HG03558 (cell line): ENCODE data around the gene MYOCD.

Experiments used
- ATAC-seq: cut with Tn5 transposase; IDR thresholded peaks from one replicate; pipeline ENCODE4 v1.9.1; 2021; ENCODE audit warnings: moderate number of reproducible peaks; ENCODE audit not compliant: unreplicated experiment; ENCODE audit errors: extremely low read depth

Gene MYOCD

GRCh38 chr17:12640364-12640763 is 25.3 kb upstream of the MYOCD start:
- ATAC-seq, result no peak

DNA sequence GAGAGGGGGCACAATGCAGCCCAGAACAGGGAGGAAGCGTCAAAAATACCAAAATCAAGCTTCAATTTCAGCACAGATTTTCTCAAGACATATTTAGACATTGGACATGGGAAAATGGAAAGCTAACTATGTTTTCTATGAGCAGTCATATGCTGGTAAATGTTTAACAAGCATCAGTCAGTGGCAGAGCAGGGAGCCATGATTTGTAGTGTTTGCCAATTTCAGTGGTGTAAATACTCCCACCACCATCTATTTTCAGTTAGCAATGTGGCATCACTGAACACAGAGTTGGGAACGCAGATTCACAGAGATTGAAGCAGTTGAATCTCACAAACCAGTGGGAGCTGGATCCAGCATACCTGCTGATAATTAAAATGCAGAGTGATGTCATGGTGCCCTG is 24.6 kb upstream of the MYOCD start:
- ATAC-seq, result no peak

- ATAC-seq, result no peak
Observed at GRCh38 chr17:12642034-12642433, 23.7 kb upstream of the MYOCD start.

DNA sequence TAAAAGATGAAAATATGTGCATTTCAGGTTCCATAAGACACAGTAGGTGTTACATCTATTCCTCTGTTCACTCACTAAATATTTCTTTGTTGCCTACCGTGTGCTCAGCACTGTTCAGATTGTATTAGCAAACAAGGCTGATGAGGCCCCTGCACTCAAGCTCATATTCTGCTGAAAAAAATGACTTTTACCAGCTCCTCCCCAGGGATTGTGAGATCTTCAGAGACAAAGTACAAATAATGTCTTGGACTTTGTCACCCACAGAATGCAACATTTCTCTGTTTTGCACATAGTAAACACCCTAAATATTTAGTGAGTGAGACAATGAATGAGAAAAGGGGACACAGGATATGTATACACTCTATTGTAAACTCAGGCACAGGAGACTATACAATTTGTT is 21.9 kb upstream of the MYOCD start:
- ATAC-seq, result no peak

DNA sequence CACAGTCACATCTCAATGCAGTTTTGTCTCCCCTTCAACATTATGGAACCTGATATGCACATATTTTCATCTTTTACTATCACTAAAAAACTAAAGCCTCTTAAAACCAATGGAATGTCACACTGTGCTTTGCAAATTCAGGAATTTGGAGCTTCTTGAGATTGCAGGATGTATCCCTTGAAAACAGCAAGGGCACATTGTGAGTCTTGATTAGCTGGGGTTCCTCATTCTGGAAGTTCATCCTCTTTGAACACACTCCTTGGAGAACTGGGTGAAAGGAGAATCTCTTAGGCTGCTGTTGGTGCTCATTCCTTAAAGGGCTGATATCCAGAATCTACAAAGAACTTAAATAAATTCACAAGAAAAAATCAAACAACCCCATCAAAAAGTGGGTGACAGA is 21.1 kb upstream of the MYOCD start:
- no peak for ATAC-seq

GRCh38 chr17:12646761-12647422 is 18.8 kb upstream of the MYOCD start:
- ATAC-seq, result no peak

GRCh38 chr17:12648498-12648897 is 17.2 kb upstream of the MYOCD start:
- ATAC-seq, result no peak

DNA sequence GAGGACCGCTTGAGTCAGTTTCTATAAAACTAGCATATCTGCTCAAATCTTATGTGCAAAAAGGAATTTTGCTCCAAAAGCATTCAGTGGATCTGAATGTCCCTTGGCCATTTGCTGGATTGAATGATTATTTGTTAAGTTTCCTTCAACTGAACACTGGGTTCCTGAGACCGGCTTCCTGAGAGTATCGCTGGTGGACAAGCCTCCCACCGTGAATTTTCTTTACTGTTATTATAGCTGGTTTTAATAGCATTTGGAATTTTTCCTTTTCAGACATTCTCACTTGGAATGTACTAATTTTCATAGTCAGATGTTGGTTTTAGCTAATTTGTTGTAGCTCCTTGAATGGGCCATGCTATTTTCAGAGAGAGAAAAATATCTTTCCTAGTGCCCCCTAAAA is 9.8 kb upstream of the MYOCD start:
- no peak for ATAC-seq

DNA sequence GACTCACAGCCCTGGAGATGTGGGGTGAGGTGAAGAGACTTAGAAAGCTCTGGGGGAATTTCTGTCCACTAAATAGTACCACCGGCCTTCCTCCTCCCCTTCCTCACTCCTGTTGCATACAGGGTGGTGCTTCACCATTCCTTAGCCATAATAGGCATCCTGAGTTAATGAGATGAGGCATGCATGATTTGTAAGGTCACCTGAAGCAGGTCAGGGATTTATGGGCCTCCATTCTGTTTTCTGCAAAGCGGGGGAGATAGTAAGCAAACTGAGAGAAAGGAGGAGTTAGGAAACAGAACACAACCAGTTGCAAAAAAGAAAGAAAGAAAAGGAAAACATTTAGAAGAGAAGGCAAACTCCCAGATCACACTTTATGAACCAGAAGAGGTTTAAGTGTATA is 9.3 kb upstream of the MYOCD start:
- ATAC-seq, result no peak

- no peak for ATAC-seq
Observed at GRCh38 chr17:12659500-12659899, 6.2 kb upstream of the MYOCD start.

DNA sequence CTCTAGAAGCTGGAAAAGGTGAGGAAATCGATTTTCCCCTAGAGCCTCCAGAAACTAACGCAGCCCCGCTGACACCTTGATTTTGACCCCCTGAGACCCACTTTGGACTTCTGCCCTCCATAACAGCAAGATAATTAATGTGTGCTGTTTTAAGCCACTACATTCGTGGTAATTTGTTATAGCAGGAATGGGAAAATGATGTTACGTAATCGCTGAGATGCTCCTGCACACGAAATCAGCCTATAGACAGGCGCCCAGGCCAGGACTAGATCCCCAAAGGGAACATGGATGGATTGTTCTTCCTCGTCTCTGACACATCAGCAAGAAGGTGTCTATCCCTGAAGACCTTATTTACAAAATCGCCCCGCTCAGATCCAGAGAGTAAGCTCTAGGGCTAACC is 1.4 kb upstream of the MYOCD start:
- no peak for ATAC-seq

DNA sequence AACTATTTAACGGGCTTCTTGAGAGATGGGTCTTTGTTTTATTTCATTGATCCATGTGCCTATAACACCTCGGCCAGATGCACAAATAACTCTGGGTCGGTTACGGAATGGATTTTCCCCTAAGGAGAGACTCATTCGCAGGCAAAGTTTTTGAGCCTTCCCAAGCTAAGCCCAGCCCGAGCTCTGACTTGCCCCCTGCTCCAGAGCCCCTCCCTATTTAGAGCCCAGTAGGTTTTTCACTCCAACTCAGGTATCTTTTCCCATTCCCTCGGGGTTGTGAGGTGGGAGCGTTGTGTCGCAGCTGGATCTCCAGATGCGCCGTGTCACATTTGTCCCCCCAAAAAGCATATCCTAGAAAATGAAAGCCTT is 812 bp upstream of the MYOCD start:
- no peak for ATAC-seq

GRCh38 chr17:12666718-12667117 is 1.0 kb downstream of the MYOCD start:
- no peak for ATAC-seq

DNA sequence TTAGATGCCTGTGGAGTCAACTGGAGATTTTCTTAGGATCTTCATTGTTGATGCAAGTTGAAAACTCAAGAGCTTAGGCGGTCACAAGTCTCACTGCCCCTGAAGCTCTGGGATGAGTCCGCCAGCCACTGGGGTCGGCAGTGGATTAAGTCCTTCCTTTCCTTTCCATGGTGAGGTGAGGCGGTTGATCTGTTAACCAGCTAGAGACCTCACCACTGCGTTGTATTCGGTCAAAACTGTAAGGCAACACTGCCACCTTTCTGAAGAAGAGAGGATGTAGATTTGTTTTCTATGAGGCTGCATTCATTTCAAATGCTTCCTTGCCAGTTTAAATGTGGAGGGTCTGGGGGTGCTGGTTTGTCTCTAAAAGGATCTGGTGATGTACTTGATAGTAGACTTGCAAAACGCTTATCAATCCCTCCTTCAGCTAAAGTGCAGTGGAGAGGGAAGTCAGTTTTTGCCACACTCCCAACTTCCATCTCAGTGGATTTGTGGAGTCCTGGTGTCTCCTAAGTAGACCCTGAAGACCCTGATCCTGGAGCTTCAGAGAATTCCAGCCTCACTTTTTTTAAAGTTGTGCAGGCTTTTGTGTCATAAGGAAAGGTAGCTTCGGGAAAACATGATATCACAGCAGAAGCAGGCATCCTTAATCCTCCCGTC is 1.7 kb downstream of the MYOCD start:
- ATAC-seq, result no peak

- no peak for ATAC-seq
Observed at GRCh38 chr17:12671906-12672305, 6.2 kb downstream of the MYOCD start.

GRCh38 chr17:12672947-12673346 is 7.3 kb downstream of the MYOCD start:
- ATAC-seq, result no peak

- ATAC-seq, result no peak
Observed at GRCh38 chr17:12673788-12674187, 8.1 kb downstream of the MYOCD start.

GRCh38 chr17:12680407-12680897 is 14.8 kb downstream of the MYOCD start:
- ATAC-seq, result no peak

DNA sequence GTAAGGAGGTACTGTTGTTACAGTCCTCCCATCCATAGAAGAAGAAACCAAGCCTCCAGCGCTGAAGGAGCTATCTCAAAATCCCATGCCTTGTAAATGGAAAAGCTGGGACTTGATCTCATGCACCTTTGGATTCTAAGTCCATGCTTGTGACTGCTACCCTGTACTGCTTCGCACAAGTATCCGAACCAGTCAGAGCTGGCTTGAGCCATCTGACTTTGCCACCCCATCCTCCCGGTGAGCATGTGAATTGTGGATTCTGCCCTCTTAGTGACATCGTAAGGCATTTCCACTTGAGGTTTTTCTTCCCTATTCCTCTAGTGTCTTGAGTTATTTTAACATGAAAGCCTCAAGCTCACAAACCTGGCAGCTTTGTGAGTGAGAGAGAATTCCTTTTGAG is 15.3 kb downstream of the MYOCD start:
- no peak for ATAC-seq

GRCh38 chr17:12683299-12683698 is 17.6 kb downstream of the MYOCD start:
- no peak for ATAC-seq

GRCh38 chr17:12686486-12686885 is 20.8 kb downstream of the MYOCD start:
- ATAC-seq, result no peak

GRCh38 chr17:12688382-12688781 is 22.7 kb downstream of the MYOCD start:
- ATAC-seq, result no peak
